ENCODE measurements around the gene MMP14. TPM values are rescaled to one million over a fixed set of nuclear protein-coding genes. Genes with fewer than 3 reads are reported as not detected.
A peak's percentile ranks its signal among the peaks of the same experiment; 100 is the strongest.

Gene MMP14
- total RNA-seq, 1 experiment from 2014 or later = 94.4 TPM

DNA sequence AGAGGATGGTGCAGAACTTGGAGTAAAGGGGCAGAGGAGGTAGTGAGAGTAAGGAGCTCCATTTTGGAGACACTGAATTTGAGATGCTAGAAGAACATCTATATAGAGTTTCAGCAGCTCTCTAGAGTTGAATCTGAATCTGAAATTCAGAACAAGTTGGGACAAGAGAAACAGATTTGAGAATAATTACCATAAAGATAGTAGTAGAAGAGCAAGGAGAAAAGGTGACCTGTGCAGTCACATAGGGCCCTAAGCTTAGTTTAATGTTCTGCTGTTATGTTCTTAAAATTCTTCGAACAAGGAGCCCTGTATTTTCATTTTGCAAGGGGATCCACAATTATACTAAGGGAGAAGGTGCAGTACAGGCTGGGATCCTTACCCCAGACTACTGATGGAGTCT lies 54.0 kb downstream of the MMP14 start:
- H3K9me3 Mint-ChIP-seq = no peaks in the 10 kb centered on the region
- H3K27ac Mint-ChIP-seq = no peak overlapping the region

GRCh38 chr14:22892488-22892887 lies 56.1 kb downstream of the MMP14 start:
- DNase-seq (ENCODE audit: low spot score) (no peak), ATAC-seq (peak; percentile 46; the same call in 1 of the 2 replicates)
- Mint-ChIP-seq H3K4me3 (no peak overlapping the region), H3K36me3 (no peaks in the 10 kb centered on the region), H3K4me1 (peaks cover 14% of the 10 kb centered on the region), H3K27ac (no peak overlapping the region), H3K9me3 (no peaks in the 10 kb centered on the region), H3K27me3 (ENCODE audit: low read depth) (peaks cover 37% of the 10 kb centered on the region)
- POLR2A ChIA-PET = no interaction called here
- CTCF ChIA-PET = interaction anchor here (1.2 kb wide), 2 partner anchors 8 to 21 kb away, joined by 3 to 7 read pairs; partner anchors contain the start of gene LRP10
- TF ChIP-seq ZNF121 (CRISPR knock-in tag; IDR thresholded peaks at IDR 0.05) = no peak
- TF ChIP-seq, protein P1, sequence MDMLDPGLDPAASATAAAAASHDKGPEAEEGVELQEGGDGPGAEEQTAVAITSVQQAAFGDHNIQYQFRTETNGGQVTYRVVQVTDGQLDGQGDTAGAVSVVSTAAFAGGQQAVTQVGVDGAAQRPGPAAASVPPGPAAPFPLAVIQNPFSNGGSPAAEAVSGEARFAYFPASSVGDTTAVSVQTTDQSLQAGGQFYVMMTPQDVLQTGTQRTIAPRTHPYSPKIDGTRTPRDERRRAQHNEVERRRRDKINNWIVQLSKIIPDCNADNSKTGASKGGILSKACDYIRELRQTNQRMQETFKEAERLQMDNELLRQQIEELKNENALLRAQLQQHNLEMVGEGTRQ (CRISPR knock-in tag; IDR thresholded peaks at IDR 0.05) = no peak
- no peak for TF ChIP-seq PRRX2 (CRISPR knock-in tag; IDR thresholded peaks at IDR 0.05)
- TF ChIP-seq GRHL2 (CRISPR knock-in tag; IDR thresholded peaks at IDR 0.05; ENCODE audit: insufficient replicate concordance, severe bottlenecking) = no peak
- TF ChIP-seq TEAD1 (CRISPR knock-in tag; IDR thresholded peaks at IDR 0.05) = no peak
- no peak for TF ChIP-seq USF1 (CRISPR knock-in tag; IDR thresholded peaks at IDR 0.05)
- TF ChIP-seq, protein P2, sequence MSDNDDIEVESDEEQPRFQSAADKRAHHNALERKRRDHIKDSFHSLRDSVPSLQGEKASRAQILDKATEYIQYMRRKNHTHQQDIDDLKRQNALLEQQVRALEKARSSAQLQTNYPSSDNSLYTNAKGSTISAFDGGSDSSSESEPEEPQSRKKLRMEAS (CRISPR knock-in tag; IDR thresholded peaks at IDR 0.05) = no peak
- no peak for TF ChIP-seq ZBTB21 (CRISPR knock-in tag; IDR thresholded peaks at IDR 0.05; ENCODE audit: borderline replicate concordance)
- no peak for TF ChIP-seq CTCF (IDR thresholded peaks at IDR 0.05)
- TF ChIP-seq ZNF263 (CRISPR knock-in tag; IDR thresholded peaks at IDR 0.05; ENCODE audit: low read depth) = no peak
- no peak for TF ChIP-seq TP53 (CRISPR knock-in tag; IDR thresholded peaks at IDR 0.05)
- no peak for TF ChIP-seq GABPB1 (CRISPR knock-in tag; IDR thresholded peaks at IDR 0.05)

More for the DNA sequence above, 54.0 kb downstream of the MMP14 start:
- TF ChIP-seq ZNF423 (CRISPR knock-in tag; IDR thresholded peaks at IDR 0.05) = no peak
- no peak for TF ChIP-seq EMX1 (CRISPR knock-in tag; IDR thresholded peaks at IDR 0.05)
- no peak for TF ChIP-seq CREB1 (CRISPR knock-in tag; IDR thresholded peaks at IDR 0.05)
- no peak for TF ChIP-seq TCF7 (CRISPR knock-in tag; IDR thresholded peaks at IDR 0.05; ENCODE audit: low read depth)
- TF ChIP-seq NR2C2 (CRISPR knock-in tag; IDR thresholded peaks at IDR 0.05) = no peak
- TF ChIP-seq ZBTB43 (CRISPR knock-in tag; IDR thresholded peaks at IDR 0.05) = no peak
- no peak for TF ChIP-seq ZNF219 (CRISPR knock-in tag; IDR thresholded peaks at IDR 0.05; ENCODE audit: borderline replicate concordance)
- TF ChIP-seq, protein P3, sequence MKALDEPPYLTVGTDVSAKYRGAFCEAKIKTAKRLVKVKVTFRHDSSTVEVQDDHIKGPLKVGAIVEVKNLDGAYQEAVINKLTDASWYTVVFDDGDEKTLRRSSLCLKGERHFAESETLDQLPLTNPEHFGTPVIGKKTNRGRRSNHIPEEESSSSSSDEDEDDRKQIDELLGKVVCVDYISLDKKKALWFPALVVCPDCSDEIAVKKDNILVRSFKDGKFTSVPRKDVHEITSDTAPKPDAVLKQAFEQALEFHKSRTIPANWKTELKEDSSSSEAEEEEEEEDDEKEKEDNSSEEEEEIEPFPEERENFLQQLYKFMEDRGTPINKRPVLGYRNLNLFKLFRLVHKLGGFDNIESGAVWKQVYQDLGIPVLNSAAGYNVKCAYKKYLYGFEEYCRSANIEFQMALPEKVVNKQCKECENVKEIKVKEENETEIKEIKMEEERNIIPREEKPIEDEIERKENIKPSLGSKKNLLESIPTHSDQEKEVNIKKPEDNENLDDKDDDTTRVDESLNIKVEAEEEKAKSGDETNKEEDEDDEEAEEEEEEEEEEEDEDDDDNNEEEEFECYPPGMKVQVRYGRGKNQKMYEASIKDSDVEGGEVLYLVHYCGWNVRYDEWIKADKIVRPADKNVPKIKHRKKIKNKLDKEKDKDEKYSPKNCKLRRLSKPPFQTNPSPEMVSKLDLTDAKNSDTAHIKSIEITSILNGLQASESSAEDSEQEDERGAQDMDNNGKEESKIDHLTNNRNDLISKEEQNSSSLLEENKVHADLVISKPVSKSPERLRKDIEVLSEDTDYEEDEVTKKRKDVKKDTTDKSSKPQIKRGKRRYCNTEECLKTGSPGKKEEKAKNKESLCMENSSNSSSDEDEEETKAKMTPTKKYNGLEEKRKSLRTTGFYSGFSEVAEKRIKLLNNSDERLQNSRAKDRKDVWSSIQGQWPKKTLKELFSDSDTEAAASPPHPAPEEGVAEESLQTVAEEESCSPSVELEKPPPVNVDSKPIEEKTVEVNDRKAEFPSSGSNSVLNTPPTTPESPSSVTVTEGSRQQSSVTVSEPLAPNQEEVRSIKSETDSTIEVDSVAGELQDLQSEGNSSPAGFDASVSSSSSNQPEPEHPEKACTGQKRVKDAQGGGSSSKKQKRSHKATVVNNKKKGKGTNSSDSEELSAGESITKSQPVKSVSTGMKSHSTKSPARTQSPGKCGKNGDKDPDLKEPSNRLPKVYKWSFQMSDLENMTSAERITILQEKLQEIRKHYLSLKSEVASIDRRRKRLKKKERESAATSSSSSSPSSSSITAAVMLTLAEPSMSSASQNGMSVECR (CRISPR knock-in tag; IDR thresholded peaks at IDR 0.05; ENCODE audit: borderline replicate concordance) = no peak
- no peak for TF ChIP-seq FOXP4 (CRISPR knock-in tag; IDR thresholded peaks at IDR 0.05)
- TF ChIP-seq ZBTB21 (CRISPR knock-in tag; IDR thresholded peaks at IDR 0.05; ENCODE audit: borderline replicate concordance) = no peak
- no peak for TF ChIP-seq ZNF317 (CRISPR knock-in tag; IDR thresholded peaks at IDR 0.05; ENCODE audit: borderline replicate concordance, low read depth)
- TF ChIP-seq FOXK1 (CRISPR knock-in tag; IDR thresholded peaks at IDR 0.05) = no peak
- TF ChIP-seq NFE2L1 (CRISPR knock-in tag; IDR thresholded peaks at IDR 0.05) = no peak
- TF ChIP-seq TP53 (CRISPR knock-in tag; IDR thresholded peaks at IDR 0.05) = no peak
- TF ChIP-seq IRF2 (CRISPR knock-in tag; IDR thresholded peaks at IDR 0.05; ENCODE audit: borderline replicate concordance, low read depth) = no peak
- no peaks in the 10 kb centered on the region for H3K36me3 Mint-ChIP-seq
- H3K4me1 Mint-ChIP-seq = peaks cover 25% of the 10 kb centered on the region
- peaks cover 26% of the 10 kb centered on the region for H3K27me3 Mint-ChIP-seq (ENCODE audit: low read depth)
- no peak overlapping the region for H3K4me3 Mint-ChIP-seq
- ChIA-PET CTCF (interaction anchor here (1.0 to 3.6 kb wide), 4 partner anchors 9 to 67 kb away, joined by 3 to 24 read pairs (median 8); partner anchors contain the start of gene LRP10), POLR2A (no interaction called here)
- DNase-seq (ENCODE audit: low spot score) (no peak), ATAC-seq (no peak)

Data from WTC11 (cell line).